ENCODE results near the gene TAPBP. TPM values are rescaled to one million over a fixed set of nuclear protein-coding genes. Genes with fewer than 3 reads are reported as not detected.

TAPBP gene
- total RNA-seq, 1 donor from 2014 or later = 117 TPM

GRCh38 chr6:33251395-33252012, 62.4 kb downstream of the TAPBP start:
- H3K27me3 Mint-ChIP-seq (ENCODE audit: unreplicated experiment) = no peaks in the 10 kb centered on the region
- no peak for DNase-seq (ENCODE audit: extremely low spot score, unreplicated experiment)
- peak overlapping the region; percentile 40 for H3K27ac Mint-ChIP-seq (ENCODE audit: unreplicated experiment)
- peaks cover 34% of the 10 kb centered on the region for H3K4me1 Mint-ChIP-seq (ENCODE audit: unreplicated experiment)
- TF ChIP-seq CTCF (IDR thresholded peaks at IDR 0.05) = no peak
- peaks cover 20% of the 10 kb centered on the region for H3K36me3 Mint-ChIP-seq (ENCODE audit: unreplicated experiment)
- no peaks in the 10 kb centered on the region for H3K9me3 Mint-ChIP-seq (ENCODE audit: unreplicated experiment)
- peak overlapping the region; percentile 51 for H3K4me3 Mint-ChIP-seq (ENCODE audit: unreplicated experiment)

GRCh38 chr6:33250731-33251130, 63.1 kb downstream of the TAPBP start:
- TF ChIP-seq CTCF (IDR thresholded peaks at IDR 0.05) = no peak
- H3K4me1 Mint-ChIP-seq (ENCODE audit: unreplicated experiment) = peaks cover 34% of the 10 kb centered on the region
- H3K27me3 Mint-ChIP-seq (ENCODE audit: unreplicated experiment) = no peaks in the 10 kb centered on the region
- H3K36me3 Mint-ChIP-seq (ENCODE audit: unreplicated experiment) = peaks cover 17% of the 10 kb centered on the region
- no peak for DNase-seq (ENCODE audit: extremely low spot score, unreplicated experiment)
- H3K27ac Mint-ChIP-seq (ENCODE audit: unreplicated experiment) = peak overlapping the region; percentile 99
- H3K4me3 Mint-ChIP-seq (ENCODE audit: unreplicated experiment) = peak overlapping the region; percentile 85
- H3K9me3 Mint-ChIP-seq (ENCODE audit: unreplicated experiment) = no peaks in the 10 kb centered on the region

- Mint-ChIP-seq H3K27me3 (ENCODE audit: unreplicated experiment) (no peaks in the 10 kb centered on the region), H3K27ac (ENCODE audit: unreplicated experiment) (peak overlapping the region; percentile 99)
- DNase-seq (ENCODE audit: extremely low spot score, unreplicated experiment) = no peak
These were observed 63.9 kb downstream of the TAPBP start for GRCh38 chr6:33249732-33250630.

More at GRCh38 chr6:33249732-33250630, 63.9 kb downstream of the TAPBP start:
- H3K4me1 Mint-ChIP-seq (ENCODE audit: unreplicated experiment) = peaks cover 34% of the 10 kb centered on the region
- H3K9me3 Mint-ChIP-seq (ENCODE audit: unreplicated experiment) = no peaks in the 10 kb centered on the region
- peak overlapping the region; percentile 85 for H3K4me3 Mint-ChIP-seq (ENCODE audit: unreplicated experiment)
- TF ChIP-seq CTCF (IDR thresholded peaks at IDR 0.05) = no peak
- H3K36me3 Mint-ChIP-seq (ENCODE audit: unreplicated experiment) = peaks cover 16% of the 10 kb centered on the region

Small RNA genes lying within 50 kb of the gene (microRNA-seq; reads per million reads assigned to microRNA genes)
- gene MIR6834 (ENCODE audit: unreplicated experiment) (not detected), gene MIR6873 (ENCODE audit: unreplicated experiment) (not detected)

Other genes with a start within 250 kb of the TAPBP start
- 1.8 and 2.0 TPM in 2 replicates for gene HLA-DPA1, start 240.4 kb downstream of the TAPBP start, total RNA-seq
- gene HLA-DPB1, start 238.1 kb downstream of the TAPBP start, total RNA-seq = 4.7 and 5.5 TPM in 2 replicates
- gene COL11A2, start 121.6 kb downstream of the TAPBP start, total RNA-seq = 2.7 and 3.3 TPM in 2 replicates
- 53.1 and 58.3 TPM in 2 replicates for gene RXRB, start 113.4 kb downstream of the TAPBP start, total RNA-seq
- 201 and 209 TPM in 2 replicates for gene SLC39A7, start 113.2 kb downstream of the TAPBP start, total RNA-seq
- gene HSD17B8, start 109.4 kb downstream of the TAPBP start, total RNA-seq = 2.4 and 3.5 TPM in 2 replicates
- 56.6 and 58.8 TPM in 2 replicates for gene RING1, start 105.6 kb downstream of the TAPBP start, total RNA-seq
- gene VPS52, start 42.2 kb downstream of the TAPBP start, total RNA-seq = 60.3 and 67.4 TPM in 2 replicates
- gene RPS18, start 42.0 kb downstream of the TAPBP start, total RNA-seq = 2,180 and 2,216 TPM in 2 replicates
- gene B3GALT4, start 37.0 kb downstream of the TAPBP start, total RNA-seq = 6.3 and 6.5 TPM in 2 replicates
- gene WDR46, start 24.8 kb downstream of the TAPBP start, total RNA-seq = 59.1 and 63.4 TPM in 2 replicates
- gene PFDN6, start 24.5 kb downstream of the TAPBP start, total RNA-seq = 29.7 and 30.3 TPM in 2 replicates
- 72.4 and 77.6 TPM in 2 replicates for gene RGL2, start 15.1 kb downstream of the TAPBP start, total RNA-seq
- gene ZBTB22, start 3.7 kb upstream of the TAPBP start, total RNA-seq = 29.3 and 30.6 TPM in 2 replicates
- 30.1 and 30.4 TPM in 2 replicates for gene DAXX, start 8.9 kb upstream of the TAPBP start, total RNA-seq
- 10.8 and 11.6 TPM in 2 replicates for gene KIFC1, start 77.7 kb upstream of the TAPBP start, total RNA-seq
- gene PHF1, start 96.9 kb upstream of the TAPBP start, total RNA-seq = 50.3 and 53.5 TPM in 2 replicates
- 302 and 325 TPM in 2 replicates for gene CUTA, start 104.0 kb upstream of the TAPBP start, total RNA-seq
- gene SYNGAP1, start 106.0 kb upstream of the TAPBP start, total RNA-seq = 30.7 and 34.7 TPM in 2 replicates
- gene ZBTB9, start 140.5 kb upstream of the TAPBP start, total RNA-seq = 7.0 and 7.5 TPM in 2 replicates